NCI-H524 (cell line): ENCODE data around the gene GOLGA8R.
"Not testable (repeated sequence)": the region's sequence is repeated elsewhere in the genome, so short reads cannot be mapped to it uniquely, and the experiment has no call there.

ENCODE experiments used
- DNase-seq, 2 experiments: peaks; one replicate each; lab custom pipeline; 2025; lab: John Stamatoyannopoulos, UW

GOLGA8R gene

GRCh38 chr15:30414160-30414559, at the start of gene GOLGA8R:
Gene GOLGA8R (minus strand): TSS chr15:30414260. CDS start chr15:30414162, 98 bp downstream.
- not testable (repeated sequence) for DNase-seq

GRCh38 chr15:30463849-30464248, 49.8 kb upstream of the GOLGA8R start:
- not testable (repeated sequence) for DNase-seq

GRCh38 chr15:30462176-30462575, 48.1 kb upstream of the GOLGA8R start:
- DNase-seq: not testable (repeated sequence)

GRCh38 chr15:30452702-30453101, 38.6 kb upstream of the GOLGA8R start:
- not testable (repeated sequence) for DNase-seq

GRCh38 chr15:30438348-30438747, 24.3 kb upstream of the GOLGA8R start:
- DNase-seq: not testable (repeated sequence)

GRCh38 chr15:30435878-30436277, 21.8 kb upstream of the GOLGA8R start:
- not testable (repeated sequence) for DNase-seq

- DNase-seq: not testable (repeated sequence)
Measured at GRCh38 chr15:30420723-30421122, 6.7 kb upstream of the GOLGA8R start.

GRCh38 chr15:30407636-30408035, 6.4 kb downstream of the GOLGA8R start:
- not testable (repeated sequence) for DNase-seq

- DNase-seq: not testable (repeated sequence)
Measured at GRCh38 chr15:30398988-30399387, 15.1 kb downstream of the GOLGA8R start.

GRCh38 chr15:30393664-30393991, 20.4 kb downstream of the GOLGA8R start:
- DNase-seq: not testable (repeated sequence)

- not testable (repeated sequence) for DNase-seq
Measured at GRCh38 chr15:30392766-30393663, 21.0 kb downstream of the GOLGA8R start, which contains the start of gene CHRFAM7A. Gene CHRFAM7A (minus strand): TSS chr15:30393540. CDS start chr15:30383351, 10,189 bp downstream.

GRCh38 chr15:30386318-30386887, 27.7 kb downstream of the GOLGA8R start:
- not testable (repeated sequence) for DNase-seq

- not testable (repeated sequence) for DNase-seq
Measured at GRCh38 chr15:30377082-30377413, 37.0 kb downstream of the GOLGA8R start.

- DNase-seq: not testable (repeated sequence)
Measured at GRCh38 chr15:30376375-30377081, 37.5 kb downstream of the GOLGA8R start.

GRCh38 chr15:30375872-30376271, 38.2 kb downstream of the GOLGA8R start:
- DNase-seq: not testable (repeated sequence)

GRCh38 chr15:30374862-30375261, 39.2 kb downstream of the GOLGA8R start:
- not testable (repeated sequence) for DNase-seq

GRCh38 chr15:30368271-30368670, 45.8 kb downstream of the GOLGA8R start:
- not testable (repeated sequence) for DNase-seq

- DNase-seq: not testable (repeated sequence)
Measured at GRCh38 chr15:30367246-30367645, 46.8 kb downstream of the GOLGA8R start.

GRCh38 chr15:30361404-30361803, 52.7 kb downstream of the GOLGA8R start:
- DNase-seq: not testable (repeated sequence)

- not testable (repeated sequence) for DNase-seq
Measured at GRCh38 chr15:30360990-30361389, 53.1 kb downstream of the GOLGA8R start.

GRCh38 chr15:30355043-30355442, 59.0 kb downstream of the GOLGA8R start:
- not testable (repeated sequence) for DNase-seq
